Sigmoid colon (tissue), 4 donors: ENCODE data around the gene KIF24.

ENCODE experiments used
- EP300 ChIP-seq, 4 donors: sonication (generic); formaldehyde crosslinking; IDR thresholded peaks; one replicate each; pipeline ENCODE4 v1.6.1; 2017; ENCODE audit warnings: antibody characterized with exemption in 4 of 4
- POLR2A ChIP-seq, 2 donors: fragments of 450-650 bp; IDR thresholded peaks; one replicate each; pipeline ENCODE4 v1.6.1; 2016; ENCODE audit warnings: antibody characterized with exemption in 2 of 2, mild to moderate bottlenecking in 2 of 2, moderate library complexity in 2 of 2
- POLR2AphosphoS5 ChIP-seq, 4 donors: sonication (generic); formaldehyde crosslinking; IDR thresholded peaks; one replicate each; pipeline ENCODE4 v1.6.1; 2017; ENCODE audit warnings: antibody characterized with exemption in 4 of 4
- TF ChIP-seq, protein P1 (sequence below), 4 experiments: fragments of 450-650 bp in 3 of 4; fragments of 200-600 bp in 1 of 4; IDR thresholded peaks; one replicate each; pipeline ENCODE4 v1.5.1; 2016 to 2019; ENCODE audit warnings: antibody characterized with exemption in 4 of 4, mild to moderate bottlenecking in 3 of 4, moderate library complexity in 2 of 4

DNA sequence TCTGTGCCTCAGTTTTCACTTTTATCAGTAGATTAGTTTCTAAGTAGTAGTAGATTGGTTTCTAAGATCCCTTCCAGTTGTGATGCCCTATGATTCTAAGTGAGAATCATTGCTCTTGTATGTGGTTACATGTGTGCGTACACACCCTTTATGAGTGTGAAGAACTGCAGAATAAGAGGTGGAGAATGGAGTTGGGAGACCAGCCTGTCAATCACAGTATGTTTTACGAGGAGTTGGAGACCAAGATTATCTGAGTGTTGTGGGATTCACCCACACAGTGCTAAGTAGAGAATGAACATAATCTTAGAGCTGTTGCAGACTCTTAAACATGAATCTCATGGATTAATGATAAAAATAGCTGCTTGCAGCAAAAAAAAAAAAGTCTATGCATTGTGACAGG, 37.6 kb downstream of the KIF24 start:
- TF ChIP-seq, protein P1, sequence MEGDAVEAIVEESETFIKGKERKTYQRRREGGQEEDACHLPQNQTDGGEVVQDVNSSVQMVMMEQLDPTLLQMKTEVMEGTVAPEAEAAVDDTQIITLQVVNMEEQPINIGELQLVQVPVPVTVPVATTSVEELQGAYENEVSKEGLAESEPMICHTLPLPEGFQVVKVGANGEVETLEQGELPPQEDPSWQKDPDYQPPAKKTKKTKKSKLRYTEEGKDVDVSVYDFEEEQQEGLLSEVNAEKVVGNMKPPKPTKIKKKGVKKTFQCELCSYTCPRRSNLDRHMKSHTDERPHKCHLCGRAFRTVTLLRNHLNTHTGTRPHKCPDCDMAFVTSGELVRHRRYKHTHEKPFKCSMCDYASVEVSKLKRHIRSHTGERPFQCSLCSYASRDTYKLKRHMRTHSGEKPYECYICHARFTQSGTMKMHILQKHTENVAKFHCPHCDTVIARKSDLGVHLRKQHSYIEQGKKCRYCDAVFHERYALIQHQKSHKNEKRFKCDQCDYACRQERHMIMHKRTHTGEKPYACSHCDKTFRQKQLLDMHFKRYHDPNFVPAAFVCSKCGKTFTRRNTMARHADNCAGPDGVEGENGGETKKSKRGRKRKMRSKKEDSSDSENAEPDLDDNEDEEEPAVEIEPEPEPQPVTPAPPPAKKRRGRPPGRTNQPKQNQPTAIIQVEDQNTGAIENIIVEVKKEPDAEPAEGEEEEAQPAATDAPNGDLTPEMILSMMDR (IDR thresholded peaks at IDR 0.05) = no peak
- TF ChIP-seq EP300 (IDR thresholded peaks at IDR 0.05) = no peak
- TF ChIP-seq POLR2A (IDR thresholded peaks at IDR 0.05) = no peak
- no peak for TF ChIP-seq POLR2AphosphoS5 (IDR thresholded peaks at IDR 0.05)
